ENCODE data around the gene SLC2A13.

- TF ChIP-seq CTCF (tag by site-specific recombination; IDR thresholded peaks at IDR 0.05) (no peak), ZNF133 (tag by site-specific recombination; IDR thresholded peaks at IDR 0.05) (no peak), ZNF121 (tag by site-specific recombination; IDR thresholded peaks at IDR 0.05) (no peak), ZNF362 (tag by site-specific recombination; IDR thresholded peaks at IDR 0.05) (no peak), ZNF26 (tag by site-specific recombination; IDR thresholded peaks at IDR 0.05) (no peak)
Measured at GRCh38 chr12:39875721-39876120, 230.2 kb downstream of the SLC2A13 start.

Data from HEK293 (cell line).